Measurements from ENCODE around the gene OR4D5. TPM values are rescaled to one million over a fixed set of nuclear protein-coding genes. Genes with fewer than 3 reads are reported as not detected.
A peak's percentile ranks its signal among the peaks of the same experiment; 100 is the strongest.

The OR4D5 gene
- polyA plus RNA-seq (2013, experiment 1 of 2; ENCODE audit: insufficient read length), result not detected
- not detected for polyA plus RNA-seq (2013, experiment 2 of 2; ENCODE audit: insufficient read length)

DNA sequence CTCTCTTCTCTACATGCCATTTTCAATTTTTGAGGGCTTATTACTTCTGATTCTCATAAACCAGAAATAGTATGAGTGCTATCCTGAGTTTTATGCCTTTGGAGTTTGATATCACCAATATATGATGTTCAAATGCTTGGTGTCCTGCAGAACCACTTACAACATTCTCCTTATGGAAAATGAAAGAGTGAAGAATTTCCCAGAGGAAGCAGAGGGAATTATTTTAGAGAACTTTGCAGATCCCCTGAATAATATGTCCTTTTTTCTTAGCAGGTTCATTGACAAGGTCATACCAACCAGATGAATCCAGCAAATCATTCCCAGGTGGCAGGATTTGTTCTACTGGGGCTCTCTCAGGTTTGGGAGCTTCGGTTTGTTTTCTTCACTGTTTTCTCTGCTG is at the start of gene OR4D5:
Gene OR4D5, plus strand, starts transcription at position 301 of the 400 bp plus-strand sequence. Its CDS starts 0 bp downstream, at position 301.
- DNase-seq, result no peak

DNA sequence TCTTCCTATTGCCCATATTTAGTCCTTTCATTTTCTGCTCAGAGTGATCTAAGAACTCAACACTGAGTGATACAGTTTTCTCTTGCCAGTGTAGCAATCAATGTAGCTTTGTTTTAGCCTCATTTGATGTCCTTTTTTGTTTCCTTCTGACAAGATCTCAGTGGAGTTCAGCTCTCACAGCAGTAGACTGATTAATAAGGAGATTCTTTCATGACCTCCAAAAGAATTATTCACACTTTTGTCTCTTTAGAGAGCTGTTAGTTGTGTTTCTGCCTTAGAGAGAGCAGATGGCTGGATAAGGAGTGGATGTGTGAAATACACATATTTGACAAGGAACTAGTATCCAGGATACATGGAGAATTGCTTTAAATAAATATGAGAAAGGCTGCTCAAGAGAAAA is 47.4 kb upstream of the OR4D5 start:
- DNase-seq, result no peak

DNA sequence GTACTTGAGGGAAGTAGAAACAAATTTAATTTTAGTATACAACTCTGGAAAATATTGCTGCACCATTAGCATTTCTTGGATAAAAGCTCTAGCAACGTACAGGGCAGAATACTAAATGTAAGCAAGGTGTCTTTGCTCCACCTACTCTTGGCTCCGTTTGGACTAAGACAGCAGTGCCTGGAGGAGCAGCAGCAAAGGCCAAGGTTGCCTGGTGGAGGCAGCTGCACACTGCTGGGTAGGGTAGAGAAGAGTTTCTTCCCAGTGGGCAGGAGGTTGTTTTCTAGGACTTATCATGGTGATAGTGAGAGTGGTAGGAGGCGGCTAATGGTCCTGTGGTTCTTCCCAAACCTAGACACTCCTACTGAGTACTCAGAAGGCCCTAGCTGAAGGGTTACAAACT is 39.6 kb upstream of the OR4D5 start:
- no peak for DNase-seq

DNA sequence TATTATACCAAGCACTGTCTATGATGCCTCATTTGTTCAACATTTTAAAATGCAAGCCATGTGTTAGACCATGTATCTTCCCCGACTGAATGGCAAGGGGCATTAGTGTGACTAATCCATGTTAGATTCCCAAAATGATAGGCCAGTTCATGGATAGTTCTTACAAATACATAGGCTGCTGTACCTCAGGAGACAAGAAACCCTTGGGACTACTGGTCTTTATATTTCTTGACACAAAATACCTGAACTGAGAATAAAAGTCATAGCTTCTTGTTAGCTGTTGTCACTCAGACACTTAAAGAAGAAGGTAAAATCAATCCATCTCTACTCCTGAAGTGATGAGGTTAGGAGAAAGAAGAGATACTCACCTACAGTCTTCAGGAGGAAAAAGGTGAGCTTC is 37.5 kb upstream of the OR4D5 start, which contains the start of gene OR8D4:
Gene OR8D4, plus strand, starts transcription at position 301 of the 400 bp plus-strand sequence. CDS start 4,265 bp downstream, outside the sequence.
- no peak for DNase-seq

DNA sequence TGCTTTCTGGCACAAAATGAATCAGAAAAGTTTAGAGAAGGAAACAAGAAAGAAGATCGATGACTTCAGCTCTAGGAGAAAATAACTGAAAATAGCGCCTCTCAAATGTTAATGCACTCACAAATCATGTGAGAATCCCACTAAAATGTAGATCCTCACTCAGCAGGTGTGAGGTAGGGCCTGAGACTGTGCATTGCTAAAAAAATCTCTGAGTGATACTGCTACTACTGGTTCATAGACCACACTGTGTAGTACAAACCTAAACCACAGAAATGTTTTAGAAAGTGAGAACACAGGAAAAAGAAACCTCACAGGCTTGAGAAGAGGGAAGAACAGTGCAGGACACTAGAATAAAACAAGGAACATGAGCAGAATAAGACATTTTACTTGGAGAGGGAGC is 35.5 kb upstream of the OR4D5 start:
- no peak for DNase-seq

DNA sequence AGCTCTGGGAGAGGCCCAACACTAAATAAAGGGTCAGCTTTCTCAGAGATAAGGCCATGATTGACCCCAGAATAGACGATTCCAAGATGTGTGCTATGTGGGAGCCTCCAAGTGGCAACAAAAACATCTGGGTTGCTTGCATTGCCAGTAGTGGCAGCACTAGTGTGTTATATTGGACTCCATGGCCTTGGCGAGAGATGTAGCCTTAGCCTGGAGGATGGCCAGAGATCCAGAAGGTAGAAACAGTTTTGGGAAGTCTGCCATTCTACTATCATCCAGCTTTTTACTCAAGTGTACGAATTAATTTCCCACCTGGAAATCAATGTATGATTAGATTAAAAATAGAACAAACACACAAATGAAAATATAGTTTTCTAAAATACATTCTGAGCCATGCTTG is 34.5 kb upstream of the OR4D5 start:
- no peak for DNase-seq

DNA sequence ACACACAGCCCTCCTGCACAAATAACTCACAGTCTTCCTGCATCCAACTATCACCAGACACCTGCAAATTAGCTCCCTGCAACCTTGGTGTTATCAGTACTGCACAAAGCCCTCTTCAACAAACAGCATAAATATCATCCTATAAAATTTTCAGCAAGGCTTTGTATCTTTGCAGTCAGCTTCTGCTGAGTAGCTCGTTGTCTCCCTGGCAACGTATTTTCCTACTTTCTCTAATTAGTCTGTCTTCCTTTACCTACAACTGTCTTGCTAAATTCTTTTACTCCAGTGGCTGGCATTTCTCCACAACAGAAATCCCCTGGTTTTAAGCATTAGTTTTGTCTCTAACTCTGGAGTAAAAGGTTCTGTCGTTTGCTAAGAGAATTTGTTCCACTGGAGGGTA is 33.6 kb upstream of the OR4D5 start:
- no peak for DNase-seq

DNA sequence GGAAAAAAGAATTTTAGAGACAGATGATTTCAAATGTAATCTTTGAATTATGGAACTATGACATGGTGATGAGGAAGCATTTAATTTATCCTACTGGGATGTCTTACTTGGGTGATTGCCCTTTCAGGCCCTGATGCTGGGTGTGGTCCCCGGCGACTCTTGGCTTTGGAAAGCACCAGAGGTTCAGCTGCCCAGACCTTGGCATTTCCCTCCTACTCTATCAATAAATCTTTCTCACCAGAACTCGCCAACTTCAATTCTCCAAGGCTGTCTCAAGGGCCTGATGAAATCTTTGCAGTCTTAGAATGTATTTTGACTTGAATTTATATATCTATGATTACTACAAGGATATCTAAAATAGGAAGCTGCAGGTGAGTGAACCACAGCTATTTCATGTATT is 18.5 kb upstream of the OR4D5 start:
- no peak for DNase-seq

DNA sequence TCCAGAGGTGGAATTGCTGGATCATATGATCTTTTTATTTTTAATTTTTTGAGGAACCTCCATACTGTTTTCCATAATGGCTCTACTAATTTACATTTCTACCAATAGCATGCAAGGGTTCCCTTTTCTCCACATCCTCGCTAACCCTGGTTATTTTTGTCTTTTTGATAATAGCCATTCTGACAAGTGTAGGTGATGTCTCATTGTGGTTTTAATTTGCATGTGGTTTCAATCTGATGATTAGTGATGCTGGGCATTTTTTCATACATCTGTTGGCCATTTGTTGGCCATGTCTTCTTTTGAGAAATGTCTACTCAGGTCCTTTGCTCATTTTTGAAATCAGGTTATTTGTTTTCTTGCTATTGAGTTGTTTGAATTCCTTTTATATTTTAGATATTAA is 15.4 kb upstream of the OR4D5 start:
- no peak for DNase-seq

DNA sequence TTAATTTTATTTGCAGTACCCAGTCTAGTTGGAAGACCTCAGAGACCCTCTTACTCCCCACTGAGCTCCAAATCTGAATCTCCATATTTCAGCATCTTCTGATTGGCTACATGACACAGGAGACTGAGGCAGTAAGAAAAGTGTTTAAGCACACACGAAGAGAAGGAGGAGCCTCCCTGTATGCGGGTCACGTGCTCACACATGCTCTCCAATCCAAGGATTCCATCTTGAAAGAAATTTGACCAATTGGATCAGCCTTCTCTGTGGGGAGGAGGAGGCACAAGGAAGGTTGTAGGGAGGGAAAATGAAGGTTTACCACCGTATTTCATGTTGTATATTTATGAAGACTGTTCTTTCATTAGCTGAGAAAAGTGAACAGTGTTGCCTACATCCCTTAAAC is 3.0 kb downstream of the OR4D5 start:
- no peak for DNase-seq

DNA sequence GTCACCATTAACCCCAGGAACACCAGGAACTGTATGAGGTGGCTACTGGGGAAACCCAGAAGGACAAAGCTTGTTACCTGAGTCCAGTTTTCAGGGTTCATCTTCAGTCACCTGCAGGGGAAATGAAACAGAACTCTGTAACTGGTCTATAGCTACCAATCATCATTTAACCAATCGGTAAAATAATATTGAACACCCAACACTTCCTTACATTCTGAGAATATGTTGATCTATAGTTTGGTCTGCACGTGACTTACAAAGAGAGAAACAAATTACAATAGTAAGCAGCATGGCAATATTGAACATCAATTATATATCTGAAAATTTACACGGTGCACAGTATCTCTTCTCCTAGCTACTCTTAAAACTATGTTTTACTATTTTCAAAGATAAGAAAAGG is 4.3 kb downstream of the OR4D5 start, which contains the start of gene OR6T1:
Gene OR6T1, minus strand, starts transcription at position 101 of the 400 bp plus-strand sequence. Its CDS starts 0 bp downstream, at position 101.
- no peak for DNase-seq

DNA sequence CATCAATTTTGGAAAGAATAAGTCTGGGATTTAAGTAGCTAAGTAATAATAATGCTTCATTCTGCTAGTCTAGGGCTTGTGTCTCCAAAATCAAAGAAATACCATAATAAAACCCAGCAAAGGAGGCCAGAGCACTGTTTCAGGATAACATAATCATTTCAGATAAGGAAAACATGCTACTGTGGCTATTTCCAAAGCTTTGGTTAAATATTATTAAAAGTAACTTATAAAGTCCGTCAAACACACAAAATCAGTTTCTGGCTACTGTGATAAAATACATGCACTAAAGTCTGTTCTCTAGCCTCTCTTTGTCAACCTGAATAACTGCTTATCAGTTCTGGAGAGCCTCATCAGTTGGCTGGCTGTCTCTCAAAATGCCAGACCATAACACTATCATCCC is 5.7 kb downstream of the OR4D5 start:
- no peak for DNase-seq

DNA sequence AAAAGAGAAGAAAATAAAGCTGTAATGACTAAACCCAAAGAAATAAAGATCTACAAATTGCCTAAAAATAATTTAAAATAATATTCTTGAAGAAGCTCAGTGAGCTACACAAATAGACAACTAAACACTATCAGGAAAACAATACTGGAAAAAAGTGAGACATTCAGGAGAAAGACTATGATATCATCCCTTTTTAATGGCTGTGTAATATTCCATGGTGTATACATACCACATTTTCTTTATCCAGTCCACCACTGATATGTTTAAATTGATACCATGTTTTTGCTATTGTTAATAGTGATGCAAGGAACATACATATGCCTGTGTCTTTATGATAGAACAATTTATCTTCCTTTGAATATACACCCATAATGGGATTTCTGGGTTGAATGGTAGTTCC is 17.3 kb downstream of the OR4D5 start:
- DNase-seq, result no peak

DNA sequence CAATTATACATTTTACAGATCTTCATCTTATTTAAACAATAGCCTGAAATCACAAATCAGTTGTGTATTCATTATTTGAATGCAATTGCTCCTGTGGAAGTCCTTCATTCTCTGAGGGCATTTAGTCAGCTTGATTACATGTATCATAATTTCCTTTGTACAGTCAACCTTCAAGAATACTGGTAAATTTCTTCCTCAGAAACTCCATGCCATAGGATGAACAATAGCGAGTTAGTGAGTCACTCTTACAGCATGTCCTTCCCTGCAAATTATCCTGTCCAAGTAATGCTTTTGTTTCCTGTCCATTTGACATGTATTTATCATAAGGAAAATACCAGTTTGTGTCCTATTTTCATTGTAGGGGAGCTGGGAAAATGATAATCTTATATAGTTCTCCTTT is 34.4 kb downstream of the OR4D5 start:
- peak; percentile 52 for DNase-seq

DNA sequence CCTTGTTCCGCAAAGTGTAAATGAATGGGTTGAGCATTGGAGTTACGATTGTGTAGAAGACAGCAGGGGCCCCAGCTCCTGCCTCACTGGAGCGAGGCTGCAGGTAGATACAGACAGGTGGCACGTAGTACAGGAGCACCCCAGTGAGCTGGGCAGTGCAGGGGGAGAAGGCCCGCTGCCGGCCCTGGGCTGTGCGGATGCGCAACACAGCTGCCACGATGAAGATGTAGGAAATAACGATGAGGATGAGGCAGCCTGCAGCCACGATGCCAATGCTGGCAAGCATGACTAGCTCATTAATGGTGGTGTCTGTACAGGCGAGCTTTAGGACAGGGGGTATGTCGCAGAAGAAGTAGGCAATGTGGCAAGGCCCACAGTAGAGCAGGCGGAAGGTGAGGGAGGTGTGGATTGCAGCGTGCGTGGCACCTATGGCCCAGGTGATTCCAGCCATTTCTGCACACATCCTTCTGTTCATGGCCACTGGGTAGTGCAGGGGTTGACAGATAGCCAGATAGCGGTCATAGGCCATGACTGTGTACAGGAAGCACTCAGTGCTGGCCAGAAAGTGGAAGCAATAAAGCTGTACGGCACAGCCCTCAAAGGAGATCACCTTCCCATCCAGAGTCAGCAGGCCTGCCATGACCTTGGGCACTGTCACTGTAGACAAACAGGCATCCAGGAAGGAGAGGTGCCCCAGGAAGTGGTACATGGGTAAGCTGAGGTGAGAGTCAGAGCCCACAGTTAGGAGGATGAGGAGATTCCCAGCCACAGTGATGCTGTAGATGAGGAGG is 37.5 kb downstream of the OR4D5 start:
- no peak for DNase-seq

DNA sequence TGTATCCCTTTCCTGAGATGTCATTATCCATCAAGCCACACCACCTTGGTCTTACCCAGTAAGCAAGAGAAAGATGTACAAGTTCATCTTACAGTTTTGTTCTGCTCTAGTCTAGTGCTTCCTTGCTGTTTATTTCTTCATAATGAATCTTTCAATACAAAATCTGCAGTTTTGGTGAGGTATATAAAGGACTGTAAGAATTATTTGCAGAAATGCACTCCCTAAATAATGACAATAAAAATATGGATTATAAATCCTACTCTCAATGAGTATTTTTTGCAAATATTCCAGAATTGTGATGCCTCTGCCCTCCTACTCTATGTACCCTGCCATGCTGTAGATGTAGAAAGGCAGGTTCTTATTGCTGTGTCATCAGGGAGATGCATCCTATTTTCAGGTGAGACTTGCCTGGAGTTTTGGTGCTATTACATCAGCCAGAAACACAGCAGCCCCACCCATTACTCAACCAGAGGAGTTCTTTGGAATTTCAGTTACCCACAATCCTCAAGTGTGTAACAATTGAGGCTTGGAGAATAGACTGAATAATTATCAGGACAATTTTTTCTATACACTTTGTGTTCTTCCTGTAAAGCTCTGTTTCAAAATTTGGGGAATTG is 38.4 kb downstream of the OR4D5 start, which contains the start of gene OR10S1:
Gene OR10S1, minus strand, starts transcription at position 51 of the 617 bp plus-strand sequence. CDS start 117 bp downstream, outside the sequence.
- no peak for DNase-seq

DNA sequence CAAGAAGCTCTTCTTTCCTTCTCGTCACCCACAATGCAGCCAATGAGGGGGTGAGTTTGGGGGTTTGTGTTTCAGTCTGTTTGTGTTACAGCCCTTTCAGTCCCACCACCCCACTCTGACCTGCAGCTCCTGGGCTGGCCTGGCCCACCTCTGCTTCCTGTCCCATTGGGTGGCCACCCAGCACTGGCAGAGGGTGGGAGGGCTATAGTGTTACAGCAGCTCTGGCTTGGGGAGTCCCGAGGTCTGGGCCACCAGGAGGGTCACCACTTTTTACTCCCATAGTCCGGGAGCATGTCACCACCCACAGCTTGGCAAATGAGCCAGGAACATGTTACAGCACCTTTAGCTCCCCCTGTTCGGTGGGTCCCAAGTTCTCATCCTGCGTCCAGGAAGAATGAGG is 39.9 kb downstream of the OR4D5 start:
- DNase-seq, result no peak
